ENCODE data around the gene ECM2.

DNA sequence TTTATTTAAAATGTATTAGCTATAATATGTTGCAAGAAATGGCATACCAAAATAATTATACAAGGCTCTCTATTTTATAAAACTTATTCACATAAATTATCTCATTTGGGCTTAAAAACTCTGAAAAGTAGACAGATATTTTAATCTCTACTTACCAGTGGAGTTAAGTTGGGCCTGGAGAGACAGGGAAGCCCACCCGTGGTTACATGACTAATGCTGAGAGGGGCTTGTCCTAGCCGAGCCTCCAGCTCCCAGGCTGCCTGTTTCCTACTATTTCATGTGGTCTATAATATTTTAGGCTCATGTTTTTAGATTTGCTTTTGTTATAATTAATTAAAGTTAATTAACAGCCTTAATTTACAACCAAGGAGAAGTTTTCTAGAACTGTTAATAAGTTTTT is 32.6 kb downstream of the ECM2 start:
- TF ChIP-seq YY1 (IDR thresholded peaks at IDR 0.05; ENCODE audit: extremely low read depth, insufficient replicate concordance, low read depth, low read length) (no peak), RAD21 (IDR thresholded peaks at IDR 0.05; ENCODE audit: low read depth) (no peak)
- TF ChIP-seq, protein P1, sequence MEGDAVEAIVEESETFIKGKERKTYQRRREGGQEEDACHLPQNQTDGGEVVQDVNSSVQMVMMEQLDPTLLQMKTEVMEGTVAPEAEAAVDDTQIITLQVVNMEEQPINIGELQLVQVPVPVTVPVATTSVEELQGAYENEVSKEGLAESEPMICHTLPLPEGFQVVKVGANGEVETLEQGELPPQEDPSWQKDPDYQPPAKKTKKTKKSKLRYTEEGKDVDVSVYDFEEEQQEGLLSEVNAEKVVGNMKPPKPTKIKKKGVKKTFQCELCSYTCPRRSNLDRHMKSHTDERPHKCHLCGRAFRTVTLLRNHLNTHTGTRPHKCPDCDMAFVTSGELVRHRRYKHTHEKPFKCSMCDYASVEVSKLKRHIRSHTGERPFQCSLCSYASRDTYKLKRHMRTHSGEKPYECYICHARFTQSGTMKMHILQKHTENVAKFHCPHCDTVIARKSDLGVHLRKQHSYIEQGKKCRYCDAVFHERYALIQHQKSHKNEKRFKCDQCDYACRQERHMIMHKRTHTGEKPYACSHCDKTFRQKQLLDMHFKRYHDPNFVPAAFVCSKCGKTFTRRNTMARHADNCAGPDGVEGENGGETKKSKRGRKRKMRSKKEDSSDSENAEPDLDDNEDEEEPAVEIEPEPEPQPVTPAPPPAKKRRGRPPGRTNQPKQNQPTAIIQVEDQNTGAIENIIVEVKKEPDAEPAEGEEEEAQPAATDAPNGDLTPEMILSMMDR (IDR thresholded peaks at IDR 0.05 in 2 of 3, conservative IDR thresholded peaks at IDR 0.05 in 1 of 3; ENCODE audit: borderline replicate concordance in 1 of 3, insufficient read depth in 1 of 3, low read depth in 2 of 3, low read length in 2 of 3) = no peak

Data from HCT116 (cell line).